PC-3 (cell line): ENCODE measurements around the gene AMN. TPM values are rescaled to one million over a fixed set of nuclear protein-coding genes. Genes with fewer than 3 reads are reported as not detected.

Experiments
- ATAC-seq: fragments of 200-7000 bp; cut with Tn5 transposase; 2 replicates; pipeline ENCODE4 v1.9.1; 2020; ENCODE audit warnings: mild to moderate bottlenecking, moderate library complexity
- BruUV-seq: library from RNA; stranded (reverse); fragments of 400-500 nt; replicated peaks from 2 replicates; lab custom pipeline; 2021; lab: Mats Ljungman, UMichigan
- CTCF ChIA-PET: fragments of 300-600 bp; sonication (Branson Sonifier 250); formaldehyde crosslinking; loops from one replicate; lab custom pipeline; 2022; ENCODE audit warnings: antibody characterized with exemption; lab: Charles Lee
- POLR2A ChIA-PET: fragments of 300-600 bp; sonication (Branson Sonifier 250); formaldehyde crosslinking; loops from one replicate; lab custom pipeline; 2022; ENCODE audit warnings: antibody characterized with exemption; ENCODE audit not compliant: unreplicated experiment; lab: Charles Lee
- DNase-seq: peaks from one replicate; pipeline ENCODE4 v3.0.0-alpha.2; 2015
- H2AFZ ChIP-seq: fragments of 300-600 bp; sonication (generic); 2 replicates; pipeline ENCODE4 v1.6.0; 2016; ENCODE audit warnings: antibody characterized with exemption, low read length
- H3F3A ChIP-seq: fragments of 300-600 bp; sonication (generic); one replicate; pipeline ENCODE4 v1.6.0; 2017; ENCODE audit warnings: antibody characterized with exemption, low read length, control low read depth, mild to moderate bottlenecking; ENCODE audit not compliant: unreplicated experiment
- H3K27ac ChIP-seq: fragments of 300-600 bp; sonication (generic); 2 replicates; pipeline ENCODE4 v1.5.1; 2016; ENCODE audit warnings: mild to moderate bottlenecking, low read length
- H3K27me3 ChIP-seq: fragments of 300-600 bp; sonication (generic); 2 replicates; pipeline ENCODE4 v1.6.1; 2016; ENCODE audit warnings: low read length, mixed read lengths
- H3K36me3 ChIP-seq: fragments of 300-600 bp; sonication (generic); 2 replicates; pipeline ENCODE4 v1.6.1; 2016; ENCODE audit warnings: low read depth, mixed run types, low read length, mixed read lengths
- H3K4me1 ChIP-seq: fragments of 300-600 bp; sonication (generic); 2 replicates; pipeline ENCODE4 v1.5.1; 2016; ENCODE audit warnings: low read length; ENCODE audit not compliant: insufficient read depth
- H3K4me2 ChIP-seq: fragments of 300-600 bp; sonication (generic); 2 replicates; pipeline ENCODE4 v1.6.0; 2016; ENCODE audit warnings: low read length
- H3K4me3 ChIP-seq: fragments of 300-600 bp; sonication (generic); 2 replicates; pipeline ENCODE4 v1.5.1; 2016; ENCODE audit warnings: mild to moderate bottlenecking, low read length, mixed read lengths
- H3K79me2 ChIP-seq: fragments of 300-600 bp; sonication (generic); 2 replicates; pipeline ENCODE4 v1.6.1; 2017; ENCODE audit warnings: low read length, mixed read lengths
- H3K9ac ChIP-seq: fragments of 300-600 bp; sonication (generic); 2 replicates; pipeline ENCODE4 v1.6.0; 2016; ENCODE audit warnings: mild to moderate bottlenecking, low read length
- H3K9me2 ChIP-seq: fragments of 300-600 bp; sonication (generic); replicated peaks from 2 replicates; pipeline ENCODE4 v1.6.1; 2016; ENCODE audit warnings: mixed run types, low read length, mixed read lengths
- H3K9me3 ChIP-seq: fragments of 300-600 bp; sonication (generic); 2 replicates; pipeline ENCODE4 v1.6.1; 2016; ENCODE audit warnings: low read length, mixed read lengths
- H4K20me1 ChIP-seq: fragments of 300-600 bp; sonication (generic); 2 replicates; pipeline ENCODE4 v1.6.1; 2016; ENCODE audit warnings: low read length, mixed read lengths
- EZH2 ChIP-seq: fragments of 300-600 bp; sonication (generic); IDR thresholded peaks from one replicate; pipeline ENCODE4 v1.6.1; 2017; ENCODE audit warnings: antibody characterized with exemption, mild to moderate bottlenecking, low read length; ENCODE audit not compliant: unreplicated experiment
- EZH2phosphoT487 ChIP-seq: fragments of 300-600 bp; sonication (generic); IDR thresholded peaks from 2 replicates; pipeline ENCODE4 v1.6.1; 2018; ENCODE audit warnings: mild to moderate bottlenecking, antibody characterized with exemption, low read length, borderline replicate concordance
- intact Hi-C: fragments of 100-400 bp; cut with micrococcal nuclease; formaldehyde crosslinking; loops from 2 replicates; pipeline ENCODE4 v1.9.0; 2023
- total RNA-seq: library from RNA; depleted of rRNA; stranded (reverse); fragments of >200 nt; gene quantifications from 2 replicates; pipeline ENCODE4 v1.2.3, GENCODE V29; 2014
- TF ChIP-seq, protein P1 (sequence below): fragments of 300-600 bp; sonication (generic); conservative IDR thresholded peaks from 2 replicates; pipeline ENCODE4 v1.5.1; 2017; ENCODE audit warnings: antibody characterized with exemption, low read depth, mild to moderate bottlenecking, low read length

The AMN gene
- total RNA-seq, 1 experiment from 2014 or later, result not detected

DNA sequence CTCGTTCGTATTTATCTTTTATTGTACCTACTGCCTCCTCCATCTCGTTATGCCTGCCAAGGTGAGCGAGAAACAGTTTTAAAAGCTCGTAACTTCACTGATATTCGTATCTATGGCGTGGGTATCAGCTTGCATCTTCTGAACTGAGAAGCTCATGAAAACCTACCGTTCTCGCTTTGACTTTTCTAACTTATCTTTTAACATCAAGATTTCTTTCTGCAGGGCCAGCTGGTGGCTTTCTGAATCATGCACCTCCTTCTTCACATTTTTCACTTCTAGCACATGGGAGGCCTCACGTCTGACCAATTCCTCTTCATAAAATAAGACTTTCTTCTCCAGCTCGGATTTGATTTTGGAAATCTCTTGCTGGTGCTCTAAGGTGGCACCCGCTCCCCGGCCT lies 45.8 kb downstream of the AMN start:
- no peak overlapping the region for H3K9ac ChIP-seq
- peaks cover 66% of the 10 kb centered on the region for H3K36me3 ChIP-seq
- DNase-seq (no peak), ATAC-seq (no peak)
- no peaks in the 10 kb centered on the region for H3K4me1 ChIP-seq
- H3K79me2 ChIP-seq, result no peaks in the 10 kb centered on the region
- POLR2A ChIA-PET, result no interaction called here
- H2AFZ ChIP-seq, result no peak overlapping the region
- CTCF ChIA-PET, result no interaction called here
- no peak overlapping the region for H3K4me3 ChIP-seq
- no peak overlapping the region for H3K4me2 ChIP-seq
- H3K27ac ChIP-seq, result no peak overlapping the region
- no peaks in the 10 kb centered on the region for H3K9me2 ChIP-seq
- no peaks in the 10 kb centered on the region for H3K27me3 ChIP-seq
- BruUV-seq, result no TSS peak
- no peaks in the 10 kb centered on the region for H3F3A ChIP-seq
- H4K20me1 ChIP-seq, result no peaks in the 10 kb centered on the region
- TF ChIP-seq EZH2 (no peak), EZH2phosphoT487 (no peak)
- TF ChIP-seq, protein P1, sequence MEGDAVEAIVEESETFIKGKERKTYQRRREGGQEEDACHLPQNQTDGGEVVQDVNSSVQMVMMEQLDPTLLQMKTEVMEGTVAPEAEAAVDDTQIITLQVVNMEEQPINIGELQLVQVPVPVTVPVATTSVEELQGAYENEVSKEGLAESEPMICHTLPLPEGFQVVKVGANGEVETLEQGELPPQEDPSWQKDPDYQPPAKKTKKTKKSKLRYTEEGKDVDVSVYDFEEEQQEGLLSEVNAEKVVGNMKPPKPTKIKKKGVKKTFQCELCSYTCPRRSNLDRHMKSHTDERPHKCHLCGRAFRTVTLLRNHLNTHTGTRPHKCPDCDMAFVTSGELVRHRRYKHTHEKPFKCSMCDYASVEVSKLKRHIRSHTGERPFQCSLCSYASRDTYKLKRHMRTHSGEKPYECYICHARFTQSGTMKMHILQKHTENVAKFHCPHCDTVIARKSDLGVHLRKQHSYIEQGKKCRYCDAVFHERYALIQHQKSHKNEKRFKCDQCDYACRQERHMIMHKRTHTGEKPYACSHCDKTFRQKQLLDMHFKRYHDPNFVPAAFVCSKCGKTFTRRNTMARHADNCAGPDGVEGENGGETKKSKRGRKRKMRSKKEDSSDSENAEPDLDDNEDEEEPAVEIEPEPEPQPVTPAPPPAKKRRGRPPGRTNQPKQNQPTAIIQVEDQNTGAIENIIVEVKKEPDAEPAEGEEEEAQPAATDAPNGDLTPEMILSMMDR, result no peak
- intact Hi-C loops, result no loop called here
- no peaks in the 10 kb centered on the region for H3K9me3 ChIP-seq

- H3K27ac ChIP-seq, result no peak overlapping the region
- DNase-seq (no peak), ATAC-seq (no peak)
- intact Hi-C loops, result no loop called here
- no peaks in the 10 kb centered on the region for H3F3A ChIP-seq
- H2AFZ ChIP-seq, result no peak overlapping the region
- POLR2A ChIA-PET, result no interaction called here
- TF ChIP-seq, protein P1, result no peak
- TF ChIP-seq EZH2phosphoT487, result no peak
- no peak for TF ChIP-seq EZH2
- no TSS peak for BruUV-seq
- no peak overlapping the region for H3K4me3 ChIP-seq
- H3K4me2 ChIP-seq, result no peak overlapping the region
- peaks cover 60% of the 10 kb centered on the region for H3K36me3 ChIP-seq
- no peak overlapping the region for H3K9ac ChIP-seq
- no peaks in the 10 kb centered on the region for H3K79me2 ChIP-seq
- no peaks in the 10 kb centered on the region for H3K4me1 ChIP-seq
- no peaks in the 10 kb centered on the region for H3K9me2 ChIP-seq
- H4K20me1 ChIP-seq, result no peaks in the 10 kb centered on the region
- no peaks in the 10 kb centered on the region for H3K9me3 ChIP-seq
- CTCF ChIA-PET, result no interaction called here
- H3K27me3 ChIP-seq, result no peaks in the 10 kb centered on the region
These were observed 46.8 kb downstream of the AMN start for GRCh38 chr14:102969060-102969791.

GRCh38 chr14:102969901-102970300 lies 47.4 kb downstream of the AMN start:
- intact Hi-C loops, result no loop called here
- ATAC-seq (no peak), DNase-seq (no peak)
- Histone ChIP-seq H3K4me3 (no peak overlapping the region), H3K9me3 (no peaks in the 10 kb centered on the region), H3K9me2 (no peaks in the 10 kb centered on the region), H3K4me2 (no peak overlapping the region), H3K27me3 (no peaks in the 10 kb centered on the region), H3K36me3 (peaks cover 57% of the 10 kb centered on the region), H3F3A (no peaks in the 10 kb centered on the region), H4K20me1 (no peaks in the 10 kb centered on the region), H3K4me1 (no peaks in the 10 kb centered on the region), H2AFZ (no peak overlapping the region), H3K27ac (no peak overlapping the region), H3K79me2 (no peaks in the 10 kb centered on the region), H3K9ac (no peak overlapping the region)
- TF ChIP-seq, protein P1, result no peak
- TF ChIP-seq EZH2phosphoT487 (no peak), EZH2 (no peak)
- CTCF ChIA-PET, result no interaction called here
- BruUV-seq, result no TSS peak
- POLR2A ChIA-PET, result no interaction called here
